ENCODE results near the gene MYH6.
"Not testable (repeated sequence)": the region's sequence is repeated elsewhere in the genome, so short reads cannot be mapped to it uniquely, and the experiment has no call there.

The MYH6 gene

DNA sequence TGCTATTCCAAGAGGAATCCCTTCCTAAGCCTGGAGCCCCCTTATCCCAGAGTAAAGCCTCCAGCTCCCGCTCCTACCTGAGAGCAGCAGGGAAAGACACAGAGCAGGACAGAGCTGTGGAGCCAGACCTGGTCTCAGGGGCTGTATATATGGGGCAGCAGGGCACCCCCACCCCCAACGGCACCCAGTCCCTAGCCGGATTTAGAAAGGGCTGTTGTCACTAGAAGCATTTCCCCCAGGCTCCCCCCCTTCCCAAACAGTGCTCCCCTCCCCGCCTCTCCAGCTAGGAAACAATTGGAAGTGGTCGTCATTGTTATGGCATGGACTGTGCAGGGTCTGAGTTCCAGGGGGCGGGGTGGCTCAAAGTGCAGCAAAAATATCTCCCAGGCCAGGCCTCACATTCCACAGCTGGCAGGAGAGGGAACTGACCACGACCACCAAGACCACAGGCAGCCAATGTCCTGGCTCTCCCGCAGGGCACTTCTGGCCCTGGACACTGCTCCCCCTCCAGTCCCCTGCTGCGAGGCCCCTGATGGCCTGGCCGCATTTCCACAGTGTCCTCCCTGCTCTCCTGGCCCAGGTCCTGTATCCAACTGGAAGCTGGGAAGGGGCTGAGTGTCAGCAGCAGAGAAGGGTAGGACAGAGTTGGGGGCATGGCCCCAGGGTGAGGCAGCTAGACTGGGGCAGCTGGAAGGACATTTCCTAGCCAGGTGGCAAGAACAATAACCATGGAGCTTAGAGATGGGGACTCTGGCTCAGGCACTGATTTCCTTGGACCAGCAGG, 27.7 kb upstream of the MYH6 start, which contains the start of gene MYH7:
Gene MYH7, minus strand, starts transcription at position 118 of the 784 bp plus-strand sequence. CDS start 1,928 bp downstream, outside the sequence.
- no peak for DNase-seq (ENCODE audit: low spot score)

DNA sequence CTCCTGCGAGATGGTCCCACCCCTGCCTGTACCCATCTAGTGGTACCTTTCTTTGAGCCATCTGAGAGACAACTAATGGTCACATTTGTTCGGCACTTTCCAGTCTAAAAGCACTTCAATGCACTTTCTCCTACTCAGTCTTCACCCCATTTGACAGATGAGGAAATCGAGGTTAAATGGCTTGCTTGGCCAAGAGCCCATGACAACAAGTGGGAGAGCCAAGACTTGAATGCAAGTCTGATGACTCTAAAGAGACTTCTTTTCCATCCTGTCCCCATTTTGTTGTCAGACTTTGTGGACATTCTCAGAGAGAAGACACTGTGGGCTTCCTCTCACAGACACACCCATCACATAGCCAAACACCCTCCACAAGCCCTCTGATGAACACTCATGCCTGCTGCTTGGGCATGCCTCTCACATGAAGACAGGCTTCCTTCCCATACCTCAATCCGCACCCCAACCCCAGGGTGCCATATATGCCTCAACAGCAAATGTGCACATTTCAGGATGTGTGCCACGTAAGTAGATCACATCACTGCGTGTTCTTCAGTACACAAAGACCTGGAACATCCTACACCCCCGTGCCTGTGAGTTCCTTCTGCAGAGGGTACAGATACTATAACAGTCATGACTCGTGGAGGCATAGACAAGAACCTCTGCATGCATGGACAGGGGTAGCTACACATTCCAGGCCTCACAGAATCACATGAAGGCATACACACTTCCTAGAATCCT, 26.6 kb upstream of the MYH6 start:
- no peak for DNase-seq (ENCODE audit: low spot score)

DNA sequence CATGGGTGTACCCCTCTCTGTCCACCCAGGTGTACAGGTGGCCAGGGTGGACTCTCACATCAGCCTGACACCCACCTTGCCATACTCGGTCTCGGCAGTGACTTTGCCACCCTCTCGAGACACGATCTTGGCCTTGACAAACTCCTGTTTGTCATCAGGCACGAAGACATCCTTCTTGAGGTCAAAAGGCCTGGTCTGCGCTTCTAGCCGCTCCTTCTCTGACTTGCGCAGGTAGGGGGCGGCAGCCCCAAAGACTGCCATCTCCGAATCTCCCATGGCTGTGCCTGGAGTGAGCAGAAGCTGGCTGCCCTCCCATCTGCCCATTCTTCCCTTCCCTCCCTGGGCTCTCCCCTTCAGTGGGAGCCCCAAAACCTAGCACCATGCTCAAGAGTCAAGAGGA, 25.4 kb upstream of the MYH6 start:
- DNase-seq (ENCODE audit: low spot score) = no peak

DNA sequence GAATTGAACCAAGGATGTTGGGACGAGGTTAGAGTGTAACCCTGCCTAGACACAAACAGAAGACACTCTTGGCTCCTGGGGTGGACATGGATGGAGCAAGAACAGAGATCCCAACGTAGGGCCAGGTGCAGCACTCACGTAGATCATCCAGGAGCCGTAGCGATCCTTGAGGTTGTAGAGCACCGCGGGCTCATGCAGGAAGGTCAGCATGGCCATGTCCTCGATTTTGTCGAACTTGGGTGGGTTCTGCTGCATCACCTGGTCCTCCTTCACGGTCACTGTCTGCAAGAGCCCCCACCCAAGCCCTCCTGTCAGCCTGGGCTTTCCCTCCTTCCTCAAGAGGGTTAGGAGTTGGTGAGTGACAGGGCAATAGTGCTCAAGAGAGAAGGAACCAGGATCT, 24.9 kb upstream of the MYH6 start:
- DNase-seq (ENCODE audit: low spot score) = no peak

DNA sequence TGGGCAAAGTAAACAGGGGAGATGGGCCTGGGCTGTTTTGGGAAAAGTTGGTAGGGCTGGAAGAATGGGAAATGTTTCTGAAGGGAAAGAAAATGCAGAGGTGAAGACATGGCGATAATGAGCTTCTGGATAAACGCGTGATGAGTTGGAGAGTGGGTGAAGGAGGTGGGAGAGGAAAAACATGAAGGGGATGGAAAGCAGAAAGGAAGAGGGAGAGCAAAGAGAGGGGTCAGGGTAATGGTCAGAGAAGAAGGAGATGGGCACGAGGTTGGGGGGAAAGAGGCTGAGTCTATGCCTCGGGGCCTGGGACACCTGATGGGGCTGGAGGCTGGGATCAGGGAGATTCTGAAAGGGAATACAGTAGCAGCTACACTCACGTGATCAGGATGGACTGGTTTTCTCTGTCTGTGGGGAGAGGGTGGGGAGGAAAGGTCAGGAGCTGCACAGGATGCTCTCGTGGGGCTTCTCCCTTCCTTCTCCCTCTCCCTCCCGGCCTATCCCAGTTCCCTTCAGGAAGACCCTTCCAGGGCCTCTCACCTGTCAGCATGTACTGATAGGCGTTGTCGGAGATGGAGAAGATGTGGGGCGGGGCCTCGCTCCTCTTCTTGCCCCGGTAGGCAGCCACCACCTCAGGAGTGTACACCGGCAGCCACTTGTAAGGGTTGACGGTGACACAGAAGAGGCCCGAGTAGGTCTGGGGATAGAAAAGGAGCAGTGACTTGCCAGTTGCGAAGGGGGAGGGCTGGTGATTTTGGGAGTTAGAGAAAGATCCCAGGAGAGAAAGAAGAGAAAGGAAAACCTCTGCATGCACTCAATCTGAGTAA, 24.2 kb upstream of the MYH6 start:
- DNase-seq (ENCODE audit: low spot score) = no peak

DNA sequence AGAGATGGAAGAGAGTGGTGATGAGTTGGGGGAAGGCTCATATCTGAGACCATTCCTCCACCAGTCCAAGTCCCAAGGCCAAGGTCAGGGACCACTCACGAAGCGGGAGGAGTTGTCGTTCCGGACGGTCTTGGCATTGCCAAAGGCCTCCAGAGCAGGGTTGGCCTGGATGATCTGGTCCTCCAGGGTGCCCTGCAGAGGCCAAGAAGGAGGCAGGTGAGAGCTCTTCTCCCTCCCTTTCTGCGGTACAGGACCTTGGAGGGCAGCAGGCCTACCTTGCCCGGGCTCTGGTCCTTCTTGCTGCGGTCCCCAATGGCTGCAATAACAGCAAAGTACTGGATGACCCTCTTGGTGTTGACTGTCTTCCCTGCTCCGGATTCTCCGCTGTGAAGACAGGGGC, 23.4 kb upstream of the MYH6 start:
- no peak for DNase-seq (ENCODE audit: low spot score)

DNA sequence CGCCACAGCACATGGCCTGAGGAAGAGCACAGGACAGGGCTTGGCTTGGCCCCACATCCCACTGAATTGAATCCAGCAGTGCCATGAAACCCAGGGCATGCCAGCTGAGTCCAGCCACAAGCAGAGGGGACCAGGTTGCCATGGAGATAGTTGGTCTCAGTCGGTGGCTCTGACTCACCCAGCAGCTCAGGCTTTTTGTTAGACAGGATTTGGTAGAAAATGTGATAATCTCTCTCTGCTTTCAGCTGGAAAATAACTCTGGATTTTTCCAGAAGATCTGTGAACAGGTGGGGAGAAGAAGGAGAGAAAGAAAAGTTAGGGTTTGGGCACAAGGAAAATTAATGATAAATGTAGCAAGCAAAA, 22.6 kb upstream of the MYH6 start:
- peak; percentile 19 for DNase-seq (ENCODE audit: low spot score)

DNA sequence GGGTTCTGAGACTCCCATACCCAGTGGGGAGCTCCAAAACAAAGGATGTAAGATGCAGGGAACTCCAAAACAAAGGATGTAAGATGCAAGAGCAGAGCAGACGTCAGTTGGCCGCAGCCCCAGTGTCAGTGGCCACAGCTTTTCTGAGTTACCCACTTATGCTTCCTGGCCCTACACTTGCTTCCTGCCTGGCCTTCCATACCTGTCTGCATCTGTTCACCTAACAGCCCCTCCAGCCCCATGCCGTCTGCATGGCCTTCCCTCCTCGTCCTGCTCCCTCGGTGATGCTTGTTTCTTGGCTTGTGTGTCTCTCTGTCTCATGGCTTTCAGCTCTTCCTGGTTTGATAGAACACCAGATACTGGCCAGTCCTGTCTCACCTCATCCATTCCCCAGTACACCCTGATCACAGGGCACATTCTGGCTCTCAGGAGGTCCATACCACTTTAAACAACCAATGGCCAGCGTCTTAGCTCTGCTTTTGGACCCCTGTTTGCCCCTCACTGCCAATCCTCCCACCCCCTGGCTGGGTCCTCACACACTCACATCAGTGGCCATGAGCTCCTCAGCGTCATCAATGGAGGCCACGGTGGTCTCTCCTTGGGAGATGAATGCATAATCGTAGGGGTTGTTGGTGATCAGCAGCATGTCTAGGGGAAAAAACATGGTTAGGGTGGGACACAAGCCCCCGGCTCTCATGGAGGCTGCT, 22.1 kb upstream of the MYH6 start:
- DNase-seq (ENCODE audit: low spot score) = no peak

DNA sequence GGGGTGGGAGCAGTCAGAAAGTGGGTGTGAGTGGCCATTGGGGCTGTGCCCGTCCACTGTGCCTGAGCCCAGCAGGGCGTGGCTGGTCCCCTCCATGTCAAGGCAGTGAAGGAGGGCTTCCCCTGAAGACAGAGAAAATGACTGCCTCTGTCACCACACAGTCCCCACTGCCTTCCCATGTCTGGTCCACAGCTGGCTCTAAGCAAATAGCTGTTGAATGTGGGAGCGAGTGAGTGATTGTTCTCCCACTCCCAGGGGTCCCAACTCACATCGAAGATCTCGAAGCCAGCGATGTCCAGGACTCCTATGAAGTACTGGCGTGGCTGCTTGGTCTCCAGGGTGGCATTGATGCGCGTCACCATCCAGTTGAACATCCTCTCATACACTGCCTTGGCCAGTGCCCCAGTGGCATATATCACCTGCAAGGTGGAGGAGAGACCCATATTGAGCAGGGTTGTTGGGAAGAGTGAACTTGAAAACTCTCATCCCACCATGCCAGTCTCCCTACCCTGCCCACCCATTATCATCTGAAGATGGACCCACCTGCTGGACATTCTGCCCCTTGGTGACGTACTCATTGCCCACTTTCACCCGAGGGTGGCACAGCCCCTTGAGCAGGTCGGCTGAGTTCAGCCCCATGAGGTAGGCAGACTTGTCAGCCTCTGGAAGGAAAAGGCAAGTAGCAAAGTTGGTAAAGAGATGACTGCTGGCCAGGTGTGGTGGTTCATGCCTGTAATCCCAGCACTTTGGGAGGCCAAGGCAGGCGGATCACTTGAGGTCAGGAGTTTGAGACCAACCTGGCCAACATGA, 20.8 kb upstream of the MYH6 start:
- DNase-seq (ENCODE audit: low spot score) = no peak

DNA sequence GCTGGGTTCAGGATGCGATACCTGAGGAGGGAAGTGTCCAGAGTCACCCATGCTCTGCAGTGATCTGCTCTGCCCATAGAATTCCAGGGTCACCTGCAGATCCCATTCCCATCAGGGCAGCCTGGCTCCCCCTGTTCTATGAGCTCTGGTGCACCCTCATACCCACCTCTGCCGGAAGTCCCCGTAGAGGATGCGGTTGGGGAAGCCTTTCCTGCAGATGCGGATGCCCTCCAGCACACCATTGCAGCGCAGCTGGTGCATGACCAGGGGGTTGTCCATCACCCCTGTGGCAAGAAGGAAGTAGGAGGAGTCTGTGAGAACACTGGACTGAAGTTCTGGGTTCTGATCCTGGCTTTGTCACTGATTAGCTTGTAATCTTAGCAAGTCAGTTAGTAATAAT, 17.7 kb upstream of the MYH6 start:
- not testable (repeated sequence) for DNase-seq (ENCODE audit: low spot score)

DNA sequence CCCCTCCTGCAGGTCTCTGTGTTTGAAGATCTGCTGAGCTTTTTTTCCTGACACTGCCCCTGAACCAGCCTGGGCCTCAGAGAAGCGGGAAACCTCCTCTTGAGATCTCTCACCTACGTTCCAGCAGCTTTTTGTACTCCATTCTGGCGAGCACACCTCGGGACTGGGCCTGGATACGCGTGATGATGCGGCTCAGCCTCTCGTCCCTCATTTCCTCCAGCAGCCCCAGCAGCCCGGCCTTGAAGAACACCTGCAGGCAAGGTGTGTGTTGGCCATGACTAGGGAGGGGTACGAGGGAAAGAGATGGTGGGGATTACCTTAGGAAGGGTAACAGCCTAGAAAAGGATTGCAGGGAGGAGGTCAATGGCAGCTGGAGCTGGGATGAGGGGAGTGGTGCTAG, 17.1 kb upstream of the MYH6 start:
- no peak for DNase-seq (ENCODE audit: low spot score)

DNA sequence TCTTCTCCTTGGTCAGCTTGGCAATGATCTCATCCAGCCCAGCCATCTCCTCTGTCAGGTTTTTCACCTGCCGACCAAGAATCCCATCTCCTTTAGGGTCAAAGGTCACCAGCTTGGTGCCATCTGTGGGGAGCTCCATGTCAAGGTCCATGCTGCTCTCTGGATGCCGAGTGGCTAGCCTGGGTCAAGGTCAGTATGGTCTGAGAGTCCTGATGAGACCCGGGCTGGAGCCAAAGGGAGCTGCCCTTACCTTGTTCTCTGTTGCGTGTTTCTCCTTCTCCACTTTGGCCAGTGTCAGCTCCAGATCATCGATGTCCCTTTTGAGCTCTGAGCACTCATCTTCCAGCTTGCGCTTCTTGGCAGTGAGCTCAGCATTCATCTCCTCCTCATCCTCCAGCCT, 15.6 kb upstream of the MYH6 start:
- no peak for DNase-seq (ENCODE audit: low spot score)

DNA sequence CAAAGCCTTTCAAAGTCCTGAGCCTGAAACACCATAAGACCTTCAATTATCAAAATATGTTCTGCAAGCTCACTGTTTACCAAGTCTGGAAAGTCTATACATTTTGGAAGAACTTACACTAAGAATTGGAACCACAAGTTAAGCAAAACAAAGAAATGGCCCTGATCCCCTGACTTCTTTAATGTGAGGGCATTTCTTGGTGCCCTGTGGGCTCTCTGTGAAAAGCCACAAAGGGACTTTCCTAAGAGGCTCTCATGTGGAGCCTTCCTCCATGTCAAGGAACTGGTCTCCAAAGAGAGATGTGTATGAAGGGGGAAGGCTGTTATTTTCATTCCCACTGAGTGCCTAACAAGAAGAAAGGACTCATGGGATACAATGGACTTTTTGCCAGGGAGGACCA, 13.5 kb upstream of the MYH6 start:
- no peak for DNase-seq (ENCODE audit: low spot score)

DNA sequence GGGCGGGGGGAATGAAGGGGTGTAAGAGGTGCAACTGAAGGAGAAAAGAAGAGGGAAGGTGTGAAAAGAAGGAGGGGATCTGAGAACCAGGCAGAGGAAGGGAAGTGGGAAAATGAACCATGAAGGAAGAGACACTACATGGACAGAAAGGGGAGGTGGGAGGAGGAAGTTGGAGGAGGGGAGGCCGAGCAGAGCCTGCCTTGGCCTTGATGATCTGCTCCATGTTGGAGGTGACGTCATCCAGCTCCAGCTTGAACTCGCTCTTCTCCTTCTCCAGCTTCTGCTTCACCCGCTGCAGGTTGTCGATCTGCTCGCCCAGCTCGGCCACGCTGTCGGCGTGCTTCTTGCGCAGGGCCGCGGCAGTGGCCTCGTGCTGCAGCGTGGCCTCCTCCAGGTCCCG, 11.6 kb upstream of the MYH6 start:
- not testable (repeated sequence) for DNase-seq (ENCODE audit: low spot score)

DNA sequence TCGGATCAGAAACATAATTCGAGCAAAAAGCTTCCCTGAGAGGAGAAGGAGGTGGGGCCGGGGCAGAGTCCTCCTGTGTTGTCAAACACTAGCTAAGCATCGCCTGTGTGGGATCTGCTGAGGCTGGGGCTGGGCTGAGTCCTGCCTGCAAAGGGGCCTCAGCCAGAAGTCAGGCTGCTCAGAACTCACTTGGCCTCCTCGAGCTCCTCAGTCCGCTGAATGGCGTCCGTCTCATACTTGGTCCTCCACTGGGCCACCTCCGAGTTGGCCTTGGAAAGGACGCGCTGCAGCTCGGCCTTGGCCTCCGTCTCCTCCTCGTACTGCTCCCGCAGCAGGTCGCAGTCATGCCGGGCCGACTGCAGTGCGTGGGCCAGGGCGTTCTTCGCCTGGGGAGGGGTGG, 9.9 kb upstream of the MYH6 start:
- DNase-seq (ENCODE audit: low spot score) = no peak

DNA sequence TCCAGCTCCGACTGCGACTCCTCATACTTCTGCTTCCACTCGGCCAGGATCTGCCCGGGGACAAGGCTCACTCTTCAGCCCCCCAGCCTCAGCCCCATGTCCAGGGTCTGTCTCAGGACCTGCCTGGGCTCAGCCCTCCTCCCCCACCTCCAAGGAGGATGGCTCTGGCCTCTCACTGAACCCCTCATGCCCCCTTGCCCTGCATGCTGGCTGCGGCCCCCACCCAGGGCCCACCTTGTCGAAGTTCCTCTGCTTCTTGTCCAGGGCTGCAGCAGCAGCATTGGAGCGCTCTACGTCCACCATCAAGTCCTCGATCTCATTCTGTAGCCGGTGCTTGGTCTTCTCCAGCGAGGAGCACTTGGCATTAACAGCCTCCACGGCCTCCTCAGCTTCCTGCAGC, 9.2 kb upstream of the MYH6 start:
- DNase-seq (ENCODE audit: low spot score) = not testable (repeated sequence)

DNA sequence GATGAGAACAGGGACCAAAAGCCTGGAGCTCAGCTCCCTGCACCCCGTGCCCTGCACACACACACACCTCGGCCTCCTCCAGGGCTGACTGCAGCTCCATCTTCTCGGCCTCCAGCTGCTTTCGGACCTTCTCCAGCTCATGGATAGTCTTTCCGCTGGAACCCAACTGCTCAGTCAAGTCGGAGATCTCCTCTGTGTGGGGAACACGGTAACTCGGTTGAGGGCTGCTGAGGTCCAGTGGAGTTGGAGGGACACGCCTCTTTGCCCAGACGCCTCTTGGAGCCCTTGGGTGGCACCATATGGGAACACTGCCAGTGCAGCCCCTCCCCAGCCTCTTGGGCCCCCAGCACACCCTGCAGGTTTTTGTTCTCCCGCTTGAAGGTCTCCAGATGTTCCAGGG, 8.7 kb upstream of the MYH6 start:
- no peak for DNase-seq (ENCODE audit: low spot score)

DNA sequence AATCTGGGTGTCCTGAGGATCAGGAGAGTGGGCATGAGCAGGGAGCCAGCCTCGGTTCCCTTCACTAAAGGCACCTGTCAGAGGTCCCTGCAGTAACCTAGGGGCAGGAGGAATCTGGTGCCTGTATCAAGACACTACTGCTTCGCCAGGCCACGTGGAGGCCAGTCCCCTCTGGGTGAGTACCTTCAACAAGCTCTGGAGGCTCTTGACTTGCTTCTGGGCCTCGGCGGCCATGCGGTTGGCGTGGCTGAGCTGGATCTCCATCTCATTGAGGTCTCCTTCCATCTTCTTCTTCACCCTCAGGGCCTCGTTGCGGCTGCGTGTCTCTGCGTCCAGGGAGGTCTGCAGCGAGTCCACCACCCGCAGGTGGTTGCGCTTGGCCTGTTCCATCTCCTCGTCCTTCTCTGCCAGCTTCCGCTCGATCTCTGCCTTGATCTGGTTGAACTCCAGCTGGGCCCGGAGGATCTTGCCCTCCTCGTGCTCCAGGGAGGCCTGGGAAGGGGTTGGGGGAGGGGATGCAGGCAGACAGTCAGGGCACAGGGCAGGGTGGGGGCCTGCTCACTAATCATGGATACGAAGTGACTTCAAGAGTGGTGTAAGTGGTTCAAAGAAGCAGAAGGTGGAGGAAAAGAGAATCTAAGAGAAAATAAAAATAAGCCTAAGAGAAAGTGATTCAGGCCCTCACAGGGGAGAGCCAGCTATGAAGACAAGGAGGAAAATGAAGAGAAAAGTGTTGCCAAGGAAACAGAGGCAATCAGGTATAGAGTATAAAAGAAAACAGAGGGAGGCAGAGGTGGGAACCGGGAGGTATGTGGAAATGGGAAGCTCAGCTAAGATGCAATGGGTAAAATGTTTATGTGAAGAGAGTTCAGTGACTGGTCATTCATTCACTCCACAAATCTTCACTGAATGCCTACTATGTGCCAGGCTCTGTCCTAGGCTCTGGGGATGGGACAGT, 8.0 kb upstream of the MYH6 start:
- no peak for DNase-seq (ENCODE audit: low spot score)

DNA sequence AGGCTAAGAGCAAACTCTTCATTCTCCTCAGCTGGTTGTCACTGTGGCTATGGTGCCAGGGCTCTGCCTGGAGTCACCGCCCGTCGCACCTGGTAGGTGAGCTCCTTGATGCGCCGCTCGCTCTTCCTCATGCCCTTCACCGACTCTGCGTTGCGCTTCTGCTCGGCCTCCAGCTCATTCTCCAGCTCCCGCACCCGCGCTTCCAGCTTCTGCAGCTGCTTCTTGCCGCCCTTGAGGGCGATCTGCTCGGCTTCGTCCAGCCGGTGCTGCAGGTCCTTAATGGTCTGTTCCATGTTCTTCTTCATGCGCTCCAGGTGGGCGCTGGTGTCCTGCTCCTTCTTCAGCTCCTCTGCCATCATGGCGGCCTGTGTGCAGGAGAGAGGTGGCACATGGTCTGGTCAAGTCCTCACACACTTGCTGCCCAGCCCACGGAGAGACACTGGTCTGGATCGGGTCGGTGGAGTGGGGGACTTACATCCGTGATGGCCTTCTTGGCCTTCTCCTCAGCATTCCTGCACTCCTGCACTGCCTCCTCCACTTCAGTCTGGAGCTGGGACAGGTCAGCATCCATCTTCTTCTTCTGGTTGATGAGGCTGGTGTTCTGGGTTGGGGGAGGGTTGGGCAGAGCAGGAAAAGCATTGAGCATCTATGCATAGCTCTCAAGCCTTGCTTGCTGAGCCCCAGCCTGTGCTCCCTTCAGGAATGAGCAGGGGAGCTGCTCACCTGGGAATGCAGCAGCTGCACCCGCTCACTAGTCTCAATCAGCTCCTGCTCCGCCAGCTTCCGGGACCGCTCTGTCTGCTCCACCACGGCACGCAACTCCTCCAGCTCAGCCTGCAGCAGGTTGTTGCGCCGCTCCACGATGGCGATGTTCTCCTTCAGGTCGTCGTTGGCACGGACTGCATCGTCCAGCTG, 7.1 kb upstream of the MYH6 start:
- no peak for DNase-seq (ENCODE audit: low spot score)
